Activated CD8-positive, alpha-beta T cell treated with anti-CD3 and anti-CD28 coated beads for 36 hours (primary cell): ENCODE measurements around the gene CMIP. TPM values are rescaled to one million over a fixed set of nuclear protein-coding genes. Genes with fewer than 3 reads are reported as not detected.

Experiments used
- ATAC-seq: fragments of 200-7000 bp; cut with Tn5 transposase; one replicate; pipeline ENCODE4 v1.10.0; 2021; ENCODE audit warnings: mild to moderate bottlenecking, moderate library complexity
- CTCF ChIA-PET: fragments of 350-600 bp; sonication (Branson Sonifier 250); formaldehyde crosslinking; loops from one replicate; lab custom pipeline; 2021; ENCODE audit warnings: antibody characterized with exemption; lab: Charles Lee
- POLR2A ChIA-PET: fragments of 350-600 bp; sonication (Branson Sonifier 250); formaldehyde crosslinking; loops from one replicate; lab custom pipeline; 2021; ENCODE audit warnings: antibody characterized with exemption; lab: Charles Lee
- DNase-seq: peaks from one replicate; pipeline ENCODE4 v3.0.0-alpha.2; 2020
- H3K27ac Mint-ChIP-seq: one replicate; pipeline ENCODE4 v1.8.0; 2021; ENCODE audit warnings: mild to moderate bottlenecking, mixed read lengths
- H3K27me3 Mint-ChIP-seq: one replicate; pipeline ENCODE4 v1.8.0; 2021; ENCODE audit warnings: mixed read lengths
- H3K36me3 Mint-ChIP-seq: one replicate; pipeline ENCODE4 v1.8.0; 2021; ENCODE audit warnings: low read depth, mixed read lengths
- H3K4me1 Mint-ChIP-seq: one replicate; pipeline ENCODE4 v1.8.0; 2021; ENCODE audit warnings: low read depth, mixed read lengths
- H3K4me3 Mint-ChIP-seq: one replicate; pipeline ENCODE4 v1.8.0; 2021; ENCODE audit warnings: mild to moderate bottlenecking, moderate library complexity, mixed read lengths
- H3K9me3 Mint-ChIP-seq: one replicate; pipeline ENCODE4 v1.8.0; 2021; ENCODE audit warnings: mixed read lengths
- CTCF ChIP-seq: fragments of 200-600 bp; IDR thresholded peaks from one replicate; pipeline ENCODE4 v1.8.0; 2022; ENCODE audit warnings: antibody characterized with exemption, mild to moderate bottlenecking
- intact Hi-C: fragments of 100-400 bp; cut with micrococcal nuclease; formaldehyde crosslinking; loops from one replicate; pipeline ENCODE4 v1.10.0; 2022
- total RNA-seq, 2 experiments: library from RNA; stranded (reverse); gene quantifications; one replicate each; pipeline ENCODE4 v1.2.3, GENCODE V29; 2021

CMIP gene
- 10 to 100 TPM; 37.6 to 38.5 TPM for total RNA-seq

DNA sequence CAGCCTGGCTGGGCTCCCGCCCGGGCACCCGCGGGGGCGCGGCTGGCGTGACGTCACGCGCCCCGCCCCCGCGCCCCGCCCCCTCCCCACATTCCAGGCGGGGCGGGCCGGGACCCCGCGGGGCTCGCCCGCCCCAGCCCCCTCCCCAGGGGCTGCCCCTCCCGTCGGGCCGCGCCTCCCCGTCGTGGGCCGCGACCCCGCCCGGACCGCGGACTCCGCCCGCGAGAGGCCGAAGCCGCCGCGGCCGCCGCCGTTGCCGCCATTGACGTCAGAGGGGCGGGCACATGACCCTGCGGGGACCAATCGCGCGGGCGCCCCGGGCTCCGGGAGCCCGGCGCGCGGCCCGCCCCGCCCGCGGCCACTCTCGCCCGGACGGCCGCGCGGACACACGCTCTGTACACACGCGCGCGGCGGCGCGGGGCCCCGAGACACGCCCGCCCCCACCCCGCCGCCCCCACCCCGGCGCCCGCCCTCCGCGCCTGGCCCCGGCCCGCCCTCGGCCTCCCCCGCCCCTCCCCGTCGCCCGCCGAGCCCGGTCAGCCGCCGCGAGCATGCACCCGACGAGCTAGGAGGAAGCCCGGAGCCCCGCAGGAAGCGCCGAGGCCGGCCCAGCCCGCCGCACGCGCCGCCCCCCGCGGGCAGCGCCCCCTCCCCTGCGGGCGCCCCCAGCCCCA lies at the start of gene CMIP:
Gene CMIP (plus strand): TSS at position 361 of the 674 bp plus-strand sequence.
- Mint-ChIP-seq H3K4me3 (peak within 1 kb of the TSS; percentile 87), H3K27ac (peak within 1 kb of the TSS; percentile 88), H3K9me3 (no peaks in the 10 kb centered on the region), H3K4me1 (peaks cover 44% of the 10 kb centered on the region), H3K36me3 (peaks cover 7% of the 10 kb centered on the region), H3K27me3 (peaks cover 2% of the 10 kb centered on the region)
- POLR2A ChIA-PET: no interaction called here
- intact Hi-C loops: loop anchor here (5.0 kb wide), 1 partner anchor 78 kb away; no protein-coding TSS in a partner anchor
- CTCF ChIA-PET: no interaction called here
- TF ChIP-seq CTCF: no peak
- DNase-seq: peak; percentile 81
- ATAC-seq: peak; percentile 75

- Mint-ChIP-seq H3K4me3 (no peak overlapping the region), H3K36me3 (no peaks in the 10 kb centered on the region), H3K27me3 (no peaks in the 10 kb centered on the region), H3K4me1 (no peaks in the 10 kb centered on the region), H3K9me3 (peaks cover 1% of the 10 kb centered on the region), H3K27ac (no peak overlapping the region)
- DNase-seq (no peak), ATAC-seq (no peak)
- ChIA-PET POLR2A (no interaction called here), CTCF (interaction anchor here (1.0 to 1.5 kb wide), 2 partner anchors 9 to 173 kb away, joined by 3 to 9 read pairs; no protein-coding TSS in a partner anchor)
- TF ChIP-seq CTCF: no peak
- intact Hi-C loops: no loop called here
Measured at GRCh38 chr16:81394966-81395655, 49.5 kb upstream of the CMIP start.

DNA sequence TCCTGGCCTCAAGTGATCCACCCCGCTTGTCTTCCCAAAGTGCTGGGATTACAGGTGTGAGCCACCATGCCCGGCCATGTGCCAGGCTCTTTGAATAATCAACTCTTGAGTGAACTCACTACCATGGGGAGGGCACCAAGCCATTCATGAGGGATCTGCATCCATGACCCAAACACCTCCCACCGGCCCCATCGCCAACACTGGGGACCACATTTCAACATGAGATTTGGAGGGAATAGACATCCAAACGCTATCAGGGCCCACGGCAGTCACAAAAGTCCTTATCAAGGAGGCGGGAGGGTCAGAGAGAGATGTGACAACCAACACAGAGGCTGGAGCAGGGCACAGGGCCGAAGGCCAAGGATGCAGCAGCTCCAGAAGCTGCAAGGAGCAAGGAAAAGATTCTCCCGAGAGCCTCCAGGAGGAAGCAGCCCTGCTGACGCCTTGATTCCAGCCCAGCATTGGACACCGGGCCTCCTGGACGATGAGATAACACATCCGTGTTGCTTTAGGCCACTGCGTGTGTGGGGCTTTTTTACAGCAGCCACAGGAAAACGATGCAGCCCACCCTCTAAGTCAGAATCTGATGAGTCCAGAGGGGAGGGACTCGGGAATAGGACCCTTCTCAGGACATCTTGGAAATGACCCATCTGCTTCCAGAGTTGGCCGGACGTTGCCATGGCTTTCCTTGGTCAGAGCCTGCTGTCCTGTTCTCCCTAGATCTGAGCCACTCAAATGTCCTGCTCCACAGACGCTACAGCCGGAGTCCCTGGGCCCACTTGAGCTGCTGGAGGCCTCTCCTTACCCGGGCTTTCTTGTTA lies 47.3 kb upstream of the CMIP start:
- CTCF ChIA-PET: interaction anchor here (0.6 kb wide), 1 partner anchor 333 kb away, joined by 3 read pairs; no protein-coding TSS in a partner anchor
- DNase-seq (no peak), ATAC-seq (no peak)
- H3K27ac Mint-ChIP-seq: no peak overlapping the region
- intact Hi-C loops: no loop called here
- peaks cover 3% of the 10 kb centered on the region for H3K9me3 Mint-ChIP-seq
- H3K36me3 Mint-ChIP-seq: no peaks in the 10 kb centered on the region
- no peak overlapping the region for H3K4me3 Mint-ChIP-seq
- TF ChIP-seq CTCF: no peak
- peaks cover under 1% of the 10 kb centered on the region for H3K27me3 Mint-ChIP-seq
- POLR2A ChIA-PET: interaction anchor here (0.7 kb wide), 1 partner anchor 10 kb away, joined by 3 read pairs; no protein-coding TSS in a partner anchor
- H3K4me1 Mint-ChIP-seq: no peaks in the 10 kb centered on the region

DNA sequence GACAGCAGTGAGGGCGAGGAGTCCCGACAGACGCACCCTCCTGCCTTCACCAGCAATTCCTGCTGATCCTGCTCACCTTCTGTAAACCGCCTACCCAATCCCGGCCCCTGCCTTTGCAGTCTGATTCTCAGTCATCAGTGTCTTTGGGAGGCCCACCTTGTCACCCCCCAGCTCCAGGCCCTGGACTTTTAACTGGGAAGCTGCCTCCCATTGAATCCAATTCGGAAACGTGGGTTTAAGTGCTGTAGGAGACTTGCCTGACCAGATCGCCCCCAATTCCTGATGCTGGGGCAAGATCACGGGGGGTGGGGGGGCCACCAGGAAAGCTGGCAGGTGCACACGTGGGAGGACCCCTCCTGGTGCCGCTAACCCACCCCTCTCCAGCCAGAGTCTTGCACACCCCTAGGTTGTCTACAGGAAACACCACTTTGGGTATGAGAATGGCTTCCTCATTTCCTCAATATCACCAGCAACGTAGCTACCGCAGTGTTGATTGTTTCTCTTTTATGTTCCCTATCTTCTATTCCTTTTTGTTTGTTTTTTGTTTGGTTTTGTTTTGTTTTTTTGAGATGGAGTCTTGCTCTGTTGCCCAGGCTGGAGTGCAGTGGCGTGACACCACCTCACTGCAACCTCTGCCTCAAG lies 46.6 kb upstream of the CMIP start:
- peaks cover 3% of the 10 kb centered on the region for H3K27me3 Mint-ChIP-seq
- no peaks in the 10 kb centered on the region for H3K4me1 Mint-ChIP-seq
- no peak for TF ChIP-seq CTCF
- no peak overlapping the region for H3K4me3 Mint-ChIP-seq
- no peak for DNase-seq
- ATAC-seq: no peak
- peaks cover 3% of the 10 kb centered on the region for H3K9me3 Mint-ChIP-seq
- intact Hi-C loops: no loop called here
- no peak overlapping the region for H3K27ac Mint-ChIP-seq
- no peaks in the 10 kb centered on the region for H3K36me3 Mint-ChIP-seq
- ChIA-PET CTCF (no interaction called here), POLR2A (no interaction called here)
